Temporal lobe (tissue), 1 donor: ENCODE data around the gene PRR22. TPM values are rescaled to one million over a fixed set of nuclear protein-coding genes. Genes with fewer than 3 reads are reported as not detected.

Source experiments
- total RNA-seq: library from RNA; depleted of rRNA; stranded (reverse); fragments of >200 nt; gene quantifications from one replicate; pipeline ENCODE4 v1.2.3, GENCODE V29; 2014

PRR22 gene
- total RNA-seq, 1 donor from 2014 or later, result 0.25 TPM

Other genes with a start within 250 kb of the PRR22 start
- 0.49 TPM for gene TINCR, start 216.8 kb downstream of the PRR22 start, total RNA-seq
- gene SAFB2, start 162.0 kb downstream of the PRR22 start, total RNA-seq, result 32.9 TPM
- 79.7 TPM for gene SAFB, start 161.7 kb downstream of the PRR22 start, total RNA-seq
- 14.8 TPM for gene MICOS13, start 104.2 kb downstream of the PRR22 start, total RNA-seq
- gene HSD11B1L, start 103.7 kb downstream of the PRR22 start, total RNA-seq, result 23.4 TPM
- gene RPL36, start 94.5 kb downstream of the PRR22 start, total RNA-seq, result 201 TPM
- gene LONP1, start 64.6 kb downstream of the PRR22 start, total RNA-seq, result 37.4 TPM
- gene CATSPERD, start 64.1 kb downstream of the PRR22 start, total RNA-seq, result 0.25 TPM
- 12.0 TPM for gene DUS3L, start 6.4 kb upstream of the PRR22 start, total RNA-seq
- 0.25 TPM for gene NRTN, start 20.3 kb upstream of the PRR22 start, total RNA-seq
- gene FUT6, start 55.0 kb upstream of the PRR22 start, total RNA-seq, result not detected
- 0.25 TPM for gene FUT3, start 66.7 kb upstream of the PRR22 start, total RNA-seq
- gene FUT5, start 85.8 kb upstream of the PRR22 start, total RNA-seq, result not detected
- 66.1 TPM for gene NDUFA11, start 119.0 kb upstream of the PRR22 start, total RNA-seq
- 3.0 TPM for gene VMAC, start 120.1 kb upstream of the PRR22 start, total RNA-seq
- 5.7 TPM for gene CAPS, start 129.5 kb upstream of the PRR22 start, total RNA-seq
- 31.0 TPM for gene RANBP3, start 193.4 kb upstream of the PRR22 start, total RNA-seq